Heart right ventricle (tissue), 16 donors: ENCODE data around the gene FAM81B. TPM values are rescaled to one million over a fixed set of nuclear protein-coding genes. Genes with fewer than 3 reads are reported as not detected.

Experiments used
- ATAC-seq, 8 donors: fragments of 200-7000 bp; cut with Tn5 transposase; one replicate each; pipeline ENCODE4 v1.9.1; 2020; ENCODE audit warnings: mild to moderate bottlenecking in 8 of 8, moderate library complexity in 8 of 8, moderate number of reproducible peaks in 1 of 8
- DNase-seq, 2 donors: peaks; one replicate each; pipeline ENCODE4 v3.0.0-alpha.2; 2020
- H3K27ac ChIP-seq, 10 donors: fragments of 200-600 bp; sonication (generic) in 2 of 10; one replicate each; pipeline versions ENCODE4 v1.5.0 to v1.8.0; 2020 to 2022; ENCODE audit warnings: mild to moderate bottlenecking in 3 of 10
- H3K27me3 ChIP-seq, 7 donors: fragments of 200-600 bp; one replicate each; pipeline ENCODE4 v1.8.0; 2021 to 2022; ENCODE audit warnings: mild to moderate bottlenecking in 2 of 7
- H3K36me3 ChIP-seq, 9 donors: fragments of 200-600 bp; sonication (generic) in 1 of 9; one replicate each; pipeline versions ENCODE4 v1.5.0 to v1.8.0; 2020 to 2022; ENCODE audit warnings: mild to moderate bottlenecking in 2 of 9
- H3K4me1 ChIP-seq, 9 donors: fragments of 200-600 bp; sonication (generic) in 1 of 9; one replicate each; pipeline versions ENCODE4 v1.5.0 to v1.8.0; 2020 to 2022; ENCODE audit warnings: mild to moderate bottlenecking in 4 of 9
- H3K4me3 ChIP-seq, 10 donors: fragments of 200-600 bp; sonication (generic) in 2 of 10; one replicate each; pipeline versions ENCODE4 v1.5.0 to v1.8.0; 2020 to 2022; ENCODE audit warnings: mild to moderate bottlenecking in 7 of 10, moderate library complexity in 2 of 10
- H3K9me3 ChIP-seq, 11 donors: fragments of 200-600 bp in 10 of 11; sonication (generic) in 2 of 11; one replicate each; pipeline versions ENCODE4 v1.5.0 to v1.8.0; 2013 to 2022; ENCODE audit warnings: mild to moderate bottlenecking in 2 of 11, control low read depth in 1 of 11, moderate library complexity in 1 of 11
- whole genome bisulfite sequencing, 2 donors: extraction: QIAGEN DNeasy Blood & Tissue Kit; methylation state at CpG; one replicate each; pipeline ENCODE4 v1.1.7; 2013; ENCODE audit warnings: inconsistent platforms in 1 of 2; 5-methylcytosine and 5-hydroxymethylcytosine counted together
- intact Hi-C, 10 donors: fragments of 100-400 bp; cut with DNase I; formaldehyde crosslinking; loops; one replicate each; pipeline versions ENCODE4 v1.11.1 to v1.14.2; 2022
- polyA plus RNA-seq, 2 donors: library from polyadenylated mRNA; stranded (reverse); fragments of 200-250 nt; gene quantifications; one replicate each; pipeline ENCODE4 v1.2.3, GENCODE V29; 2013
- total RNA-seq, 10 donors: library from RNA; stranded (reverse); fragmentation: NEBNext Ultra II Directional in 3 of 10; extraction: Animal tissue kit (Norgen Biotek cat#: 25700) in 3 of 10; gene quantifications; one replicate each; pipeline versions ENCODE4 v1.2.1 to v1.2.4, GENCODE V29; 2021 to 2023
- TF ChIP-seq, protein P1 (sequence below), 9 donors: fragments of 200-600 bp; sonication (generic) in 2 of 9; IDR thresholded peaks; one replicate each; pipeline versions ENCODE4 v1.5.0 to v1.8.0; 2021 to 2022; ENCODE audit warnings: antibody characterized with exemption in 9 of 9, mild to moderate bottlenecking in 5 of 9, moderate library complexity in 1 of 9
- donor health status: Arrhythmogenic right ventricular cardiomyopathy.
- donor health status: ischemic (EF 13 %, LVEDD 7.1; RV severe dilation, severe dysfunction).
- donor health status: healthy with polysubstance abuse.
- donor health status: DM: no; HTN: yes; CAD: no.
- donor health status: DM: no; HTN: no; CAD: no.
- donor health status: ischemic (EF 25% LVEDD 6.9; RV normal size, moderate dysfunction).
- donor health status: ischemic (EF 25% LVEDD 5.7; RV mildly dilated, moderate dysfunction).
- donor health status: healthy.
- donor health status: DM: yes; HTN: yes; CAD: no.
- donor health status: Ischemic cardiomyopathy.
- donor health status: ischemic (EF 35%, LVEDD 5.7; RV mildly dilated, moderate dysfunction).
- donor health status: nonischemic (EF 11% LVEDD 7.7; RV severe dilation, severe dysfunction).
- donor health status: DM: yes; HTN: yes; CAD: no.
- donor health status: PGD.
- donor health status: ischemic (EF 29% LVEDD 5.4; RV normal size, mild dysfunction).
- donor health status: nonischemic (EF 23%, LVEDD 6.1; RV moderate dilation, normal function).

Gene FAM81B
- total and polyA plus RNA-seq, 12 donors = 0.12 to 19.5 (median 6.9) TPM

DNA sequence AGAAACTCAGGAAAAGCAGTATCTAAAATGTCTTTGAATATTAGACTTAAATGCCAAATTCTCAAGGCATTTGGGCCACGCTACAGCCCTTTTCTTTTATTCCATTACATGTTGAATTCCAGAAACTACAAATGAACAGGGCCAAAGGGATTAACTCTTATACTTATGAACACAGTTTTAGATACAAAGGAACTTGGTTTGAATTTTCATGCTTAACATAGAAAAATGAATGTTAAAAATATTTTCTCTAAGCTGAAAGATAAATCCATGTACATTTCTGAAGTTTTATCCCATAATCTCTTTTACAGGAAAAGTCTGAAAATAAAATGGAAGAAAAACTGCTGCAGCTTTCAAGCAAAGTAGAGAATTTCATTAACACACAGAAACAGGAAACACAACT lies 56.8 kb downstream of the FAM81B start:
- Histone ChIP-seq H3K36me3 (no peaks in the 10 kb centered on the region), H3K27me3 (no peaks in the 10 kb centered on the region), H3K9me3 (no peaks in the 10 kb centered on the region), H3K4me3 (no peak overlapping the region), H3K4me1 (no peaks in the 10 kb centered on the region), H3K27ac (no peak overlapping the region)
- DNase-seq (no peak), ATAC-seq (no peak)
- TF ChIP-seq, protein P1, sequence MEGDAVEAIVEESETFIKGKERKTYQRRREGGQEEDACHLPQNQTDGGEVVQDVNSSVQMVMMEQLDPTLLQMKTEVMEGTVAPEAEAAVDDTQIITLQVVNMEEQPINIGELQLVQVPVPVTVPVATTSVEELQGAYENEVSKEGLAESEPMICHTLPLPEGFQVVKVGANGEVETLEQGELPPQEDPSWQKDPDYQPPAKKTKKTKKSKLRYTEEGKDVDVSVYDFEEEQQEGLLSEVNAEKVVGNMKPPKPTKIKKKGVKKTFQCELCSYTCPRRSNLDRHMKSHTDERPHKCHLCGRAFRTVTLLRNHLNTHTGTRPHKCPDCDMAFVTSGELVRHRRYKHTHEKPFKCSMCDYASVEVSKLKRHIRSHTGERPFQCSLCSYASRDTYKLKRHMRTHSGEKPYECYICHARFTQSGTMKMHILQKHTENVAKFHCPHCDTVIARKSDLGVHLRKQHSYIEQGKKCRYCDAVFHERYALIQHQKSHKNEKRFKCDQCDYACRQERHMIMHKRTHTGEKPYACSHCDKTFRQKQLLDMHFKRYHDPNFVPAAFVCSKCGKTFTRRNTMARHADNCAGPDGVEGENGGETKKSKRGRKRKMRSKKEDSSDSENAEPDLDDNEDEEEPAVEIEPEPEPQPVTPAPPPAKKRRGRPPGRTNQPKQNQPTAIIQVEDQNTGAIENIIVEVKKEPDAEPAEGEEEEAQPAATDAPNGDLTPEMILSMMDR (IDR thresholded peaks at IDR 0.05) = no peak
- 81 to 89% methylated on average over 1 of the region's 1 CpG for WGBS, 2 donors
- intact Hi-C loops = no loop called here

- H3K9me3 ChIP-seq = no peaks in the 10 kb centered on the region
- DNase-seq (no peak), ATAC-seq (no peak)
- no peaks in the 10 kb centered on the region for H3K36me3 ChIP-seq
- H3K27me3 ChIP-seq = no peaks in the 10 kb centered on the region
- H3K4me1 ChIP-seq = no peaks in the 10 kb centered on the region
- intact Hi-C loops = no loop called here
- H3K4me3 ChIP-seq = no peak overlapping the region
- TF ChIP-seq, protein P1 (IDR thresholded peaks at IDR 0.05) = no peak
- no peak overlapping the region for H3K27ac ChIP-seq
Measured at GRCh38 chr5:95448789-95449188, 57.6 kb downstream of the FAM81B start.

DNA sequence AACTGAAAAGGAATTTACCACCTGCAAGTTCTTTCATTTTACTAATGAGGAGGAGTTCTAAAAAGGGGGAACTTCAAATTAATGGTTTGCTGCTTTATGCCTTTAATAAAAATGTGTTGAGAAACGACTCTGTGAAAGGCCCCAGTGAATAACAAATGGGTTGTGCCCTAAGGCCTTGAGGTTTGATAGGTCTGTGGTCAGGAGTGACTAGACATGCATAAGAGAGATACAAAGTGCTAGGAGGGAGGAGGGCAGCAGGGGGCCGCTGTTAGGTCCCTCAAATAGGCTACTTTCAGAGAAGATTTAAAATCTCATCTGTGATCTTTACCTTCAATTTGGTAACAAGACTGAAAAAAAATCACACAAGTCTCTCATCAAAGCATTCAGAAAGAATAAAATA lies 58.3 kb downstream of the FAM81B start:
- Histone ChIP-seq H3K27me3 (no peaks in the 10 kb centered on the region), H3K36me3 (no peaks in the 10 kb centered on the region), H3K4me3 (no peak overlapping the region), H3K27ac (no peak overlapping the region), H3K9me3 (no peaks in the 10 kb centered on the region), H3K4me1 (no peaks in the 10 kb centered on the region)
- WGBS, 2 donors = 78 to 87% methylated on average over 2 of the region's 2 CpGs
- intact Hi-C loops = no loop called here
- no peak for DNase-seq
- no peak for ATAC-seq
- TF ChIP-seq, protein P1 (IDR thresholded peaks at IDR 0.05) = no peak

DNA sequence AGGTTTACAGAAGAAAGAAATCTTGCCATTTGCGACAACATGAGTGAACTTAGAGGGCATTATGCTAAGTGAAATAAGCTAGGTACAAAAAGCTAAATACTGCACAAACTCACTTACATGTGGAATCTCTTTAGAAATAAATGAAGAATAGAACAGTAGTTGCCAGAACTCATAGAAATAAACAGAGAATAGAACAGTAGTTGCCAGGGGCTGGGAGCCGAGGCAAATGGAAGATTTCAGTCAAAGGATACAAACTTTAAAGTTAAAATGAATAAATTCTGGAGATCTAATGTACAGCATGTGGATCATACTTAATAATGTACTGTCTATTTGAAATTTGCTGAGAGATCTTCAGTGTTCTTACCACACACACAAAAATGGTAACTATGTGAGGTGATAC lies 63.4 kb downstream of the FAM81B start:
- H3K36me3 ChIP-seq = peaks cover 0 to 5% (median 0%) of the 10 kb centered on the region in 9 donors
- no peak overlapping the region for H3K27ac ChIP-seq
- H3K4me1 ChIP-seq = peaks cover 0 to 3% (median 0%) of the 10 kb centered on the region in 9 donors
- 67 to 96% methylated on average over 2 of the region's 2 CpGs for WGBS, 2 donors
- H3K4me3 ChIP-seq = no peak overlapping the region
- intact Hi-C loops = no loop called here
- no peaks in the 10 kb centered on the region for H3K9me3 ChIP-seq
- DNase-seq = no peak
- ATAC-seq = no peak
- TF ChIP-seq, protein P1 (IDR thresholded peaks at IDR 0.05) = no peak
- H3K27me3 ChIP-seq = no peaks in the 10 kb centered on the region
